Measurements from ENCODE around the gene FAM50A. TPM values are rescaled to one million over a fixed set of nuclear protein-coding genes. Genes with fewer than 3 reads are reported as not detected.

Gene FAM50A
- total RNA-seq, 1 experiment from 2014 or later, result 37.8 TPM

- no peak for DNase-seq (ENCODE audit: low read depth)
Measured at GRCh38 chrX:154465601-154466000, 21.7 kb downstream of the FAM50A start.

GRCh38 chrX:154466036-154466435, 22.1 kb downstream of the FAM50A start:
- DNase-seq (ENCODE audit: low read depth), result no peak

- no peak for DNase-seq (ENCODE audit: low read depth)
Measured at GRCh38 chrX:154466907-154467306, 23.0 kb downstream of the FAM50A start.

GRCh38 chrX:154467556-154467955, 23.6 kb downstream of the FAM50A start:
- DNase-seq (ENCODE audit: low read depth), result no peak

GRCh38 chrX:154468217-154468616, 24.3 kb downstream of the FAM50A start:
- no peak for DNase-seq (ENCODE audit: low read depth)

GRCh38 chrX:154469114-154469513, 25.2 kb downstream of the FAM50A start:
- DNase-seq (ENCODE audit: low read depth), result no peak

- no peak for DNase-seq (ENCODE audit: low read depth)
Measured at GRCh38 chrX:154469880-154470279, 25.9 kb downstream of the FAM50A start.

GRCh38 chrX:154470434-154470833, 26.5 kb downstream of the FAM50A start:
- DNase-seq (ENCODE audit: low read depth), result no peak

GRCh38 chrX:154470914-154471568, 27.1 kb downstream of the FAM50A start:
- DNase-seq (ENCODE audit: low read depth), result no peak

- no peak for DNase-seq (ENCODE audit: low read depth)
Measured at GRCh38 chrX:154471839-154472684, 28.1 kb downstream of the FAM50A start.

GRCh38 chrX:154472685-154473632, 29.0 kb downstream of the FAM50A start:
- DNase-seq (ENCODE audit: low read depth), result no peak

- no peak for DNase-seq (ENCODE audit: low read depth)
Measured at GRCh38 chrX:154473683-154474082, 29.7 kb downstream of the FAM50A start.

- no peak for DNase-seq (ENCODE audit: low read depth)
Measured at GRCh38 chrX:154476821-154477220, 32.9 kb downstream of the FAM50A start.

GRCh38 chrX:154477891-154478477, 34.0 kb downstream of the FAM50A start:
- DNase-seq (ENCODE audit: low read depth), result no peak

GRCh38 chrX:154478728-154479622, 35.0 kb downstream of the FAM50A start, which contains the start of gene LAGE3:
LAGE3 (minus strand) TSS chrX:154479281; CDS start chrX:154478915, 366 bp downstream.
- peak; percentile 79 for DNase-seq (ENCODE audit: low read depth)

- DNase-seq (ENCODE audit: low read depth), result no peak
Measured at GRCh38 chrX:154481195-154481594, 37.3 kb downstream of the FAM50A start.

GRCh38 chrX:154481911-154482601, 38.1 kb downstream of the FAM50A start:
- DNase-seq (ENCODE audit: low read depth), result no peak

GRCh38 chrX:154482786-154483185, 38.8 kb downstream of the FAM50A start:
- no peak for DNase-seq (ENCODE audit: low read depth)

- DNase-seq (ENCODE audit: low read depth), result no peak
Measured at GRCh38 chrX:154483325-154483724, 39.4 kb downstream of the FAM50A start.
